ENCODE data around the gene USP36. TPM values are rescaled to one million over a fixed set of nuclear protein-coding genes. Genes with fewer than 3 reads are reported as not detected.

USP36 gene
- total and polyA plus RNA-seq, 8 donors = 31.2 to 58.3 (median 35.8) TPM

GRCh38 chr17:78826421-78826820 is 14.2 kb downstream of the USP36 start:
- no peak overlapping the region for H3K4me3 ChIP-seq
- no peak overlapping the region for H3K27ac ChIP-seq
- ATAC-seq = peak in 2 of 4 donors; percentile 22 to 35
- no peaks in the 10 kb centered on the region for H3K27me3 ChIP-seq
- no peaks in the 10 kb centered on the region for H3K9me3 ChIP-seq
- TF ChIP-seq CTCF (IDR thresholded peaks at IDR 0.05) = no peak
- WGBS, 2 donors = 92% methylated on average over 5 of the region's 5 CpGs
- intact Hi-C loops (cut with DNase I) = no loop called here
- FAIRE-seq = no peak
- no peaks in the 10 kb centered on the region for H3K4me1 ChIP-seq
- no peak for DNase-seq
- H3K36me3 ChIP-seq = peaks cover 7 to 90% (median 24%) of the 10 kb centered on the region in 3 donors

GRCh38 chr17:78825696-78826095 is 14.9 kb downstream of the USP36 start:
- peak in 1 of 6 donors; percentile 37 for DNase-seq
- Histone ChIP-seq H3K36me3 (peaks cover 7 to 91% (median 24%) of the 10 kb centered on the region in 3 donors), H3K27me3 (no peaks in the 10 kb centered on the region), H3K4me1 (no peaks in the 10 kb centered on the region), H3K9me3 (no peaks in the 10 kb centered on the region), H3K4me3 (no peak overlapping the region), H3K27ac (no peak overlapping the region)
- ATAC-seq = no peak
- FAIRE-seq = no peak
- intact Hi-C loops (cut with DNase I) = no loop called here
- WGBS, 2 donors = 90 to 92% methylated on average over 6 of the region's 6 CpGs
- TF ChIP-seq CTCF (IDR thresholded peaks at IDR 0.05) = no peak

GRCh38 chr17:78824240-78824639 is 16.4 kb downstream of the USP36 start:
- intact Hi-C loops (cut with DNase I) = no loop called here
- Histone ChIP-seq H3K36me3 (peaks cover 7 to 91% (median 31%) of the 10 kb centered on the region in 3 donors), H3K4me3 (no peak overlapping the region), H3K27ac (no peak overlapping the region), H3K27me3 (no peaks in the 10 kb centered on the region), H3K9me3 (no peaks in the 10 kb centered on the region), H3K4me1 (no peaks in the 10 kb centered on the region)
- peak in 1 of 6 donors; percentile 12 for DNase-seq
- FAIRE-seq = no peak
- 91 to 94% methylated on average over 7 of the region's 7 CpGs for WGBS, 2 donors
- ATAC-seq = no peak
- no peak for TF ChIP-seq CTCF (IDR thresholded peaks at IDR 0.05)

- Histone ChIP-seq H3K4me3 (no peak overlapping the region), H3K4me1 (no peaks in the 10 kb centered on the region), H3K36me3 (peaks cover 7 to 92% (median 36%) of the 10 kb centered on the region in 3 donors), H3K27ac (no peak overlapping the region), H3K9me3 (no peaks in the 10 kb centered on the region), H3K27me3 (no peaks in the 10 kb centered on the region)
- FAIRE-seq = no peak
- WGBS, 2 donors = 90 to 93% methylated on average over 14 of the region's 14 CpGs
- intact Hi-C loops (cut with DNase I) = no loop called here
- peak in 1 of 6 donors; percentile 42 for DNase-seq
- ATAC-seq = no peak
- TF ChIP-seq CTCF (IDR thresholded peaks at IDR 0.05) = no peak
These were observed 17.1 kb downstream of the USP36 start for GRCh38 chr17:78823282-78824046.

GRCh38 chr17:78822552-78822951 is 18.1 kb downstream of the USP36 start:
- Histone ChIP-seq H3K36me3 (peaks cover 11 to 95% (median 41%) of the 10 kb centered on the region in 3 donors), H3K9me3 (no peaks in the 10 kb centered on the region), H3K4me3 (no peak overlapping the region), H3K4me1 (no peaks in the 10 kb centered on the region), H3K27ac (no peak overlapping the region), H3K27me3 (no peaks in the 10 kb centered on the region)
- 96 to 97% methylated on average over 14 of the region's 14 CpGs for WGBS, 2 donors
- no peak for ATAC-seq
- FAIRE-seq = no peak
- TF ChIP-seq CTCF (IDR thresholded peaks at IDR 0.05) = no peak
- intact Hi-C loops (cut with DNase I) = no loop called here
- DNase-seq = peak in 1 of 6 donors; percentile 46

Measured in pancreas (tissue), 10 donors.